Activated B cell treated with CpG ODN at 0.5 μM for 24 hours (primary cell): ENCODE results near the gene GGTA1. TPM values are rescaled to one million over a fixed set of nuclear protein-coding genes. Genes with fewer than 3 reads are reported as not detected.

Source experiments
- ATAC-seq: fragments of 200-7000 bp; cut with Tn5 transposase; one replicate; pipeline ENCODE4 v1.10.0; 2021; ENCODE audit warnings: low read depth, mild to moderate bottlenecking, moderate library complexity
- CTCF ChIA-PET: fragments of 350-600 bp; sonication (Branson Sonifier 250); formaldehyde crosslinking; loops from one replicate; lab custom pipeline; 2021; ENCODE audit warnings: antibody characterized with exemption; lab: Charles Lee
- POLR2A ChIA-PET: fragments of 350-600 bp; sonication (Branson Sonifier 250); formaldehyde crosslinking; loops from one replicate; lab custom pipeline; 2021; ENCODE audit warnings: antibody characterized with exemption; lab: Charles Lee
- DNase-seq: peaks from one replicate; pipeline ENCODE4 v3.0.0; 2022
- H3K27ac Mint-ChIP-seq: one replicate; pipeline ENCODE4 v1.8.0; 2020; ENCODE audit warnings: mixed read lengths
- H3K27me3 Mint-ChIP-seq: one replicate; pipeline ENCODE4 v1.8.0; 2021; ENCODE audit warnings: mixed read lengths
- H3K36me3 Mint-ChIP-seq: one replicate; pipeline ENCODE4 v1.8.0; 2021; ENCODE audit warnings: low read depth, mixed read lengths
- H3K4me1 Mint-ChIP-seq: one replicate; pipeline ENCODE4 v1.8.0; 2021; ENCODE audit warnings: mixed read lengths
- H3K4me3 Mint-ChIP-seq: one replicate; pipeline ENCODE4 v1.8.0; 2020; ENCODE audit warnings: mild to moderate bottlenecking, mixed read lengths
- H3K9me3 Mint-ChIP-seq: one replicate; pipeline ENCODE4 v1.8.0; 2020; ENCODE audit warnings: mixed read lengths
- intact Hi-C: fragments of 100-400 bp; cut with micrococcal nuclease; formaldehyde crosslinking; loops from one replicate; pipeline ENCODE4 v1.15.1; 2024
- total RNA-seq: library from RNA; stranded (reverse); gene quantifications from 2 replicates; pipeline ENCODE4 v1.2.3, GENCODE V29; 2022
- TF ChIP-seq, protein P1 (sequence below): fragments of 200-600 bp; IDR thresholded peaks from one replicate; pipeline ENCODE4 v1.8.0; 2022; ENCODE audit warnings: antibody characterized with exemption, mild to moderate bottlenecking

The GGTA1 gene
- total RNA-seq, 1 donor from 2014 or later, result not detected

- no peak overlapping the region for H3K27ac Mint-ChIP-seq
- no peak overlapping the region for H3K4me3 Mint-ChIP-seq
- ATAC-seq, result no peak
- ChIA-PET POLR2A (interaction anchor here (0.6 kb wide), 1 partner anchor 378 kb away, joined by 3 read pairs; no protein-coding TSS in a partner anchor), CTCF (no interaction called here)
- no peaks in the 10 kb centered on the region for H3K4me1 Mint-ChIP-seq
- TF ChIP-seq, protein P1, sequence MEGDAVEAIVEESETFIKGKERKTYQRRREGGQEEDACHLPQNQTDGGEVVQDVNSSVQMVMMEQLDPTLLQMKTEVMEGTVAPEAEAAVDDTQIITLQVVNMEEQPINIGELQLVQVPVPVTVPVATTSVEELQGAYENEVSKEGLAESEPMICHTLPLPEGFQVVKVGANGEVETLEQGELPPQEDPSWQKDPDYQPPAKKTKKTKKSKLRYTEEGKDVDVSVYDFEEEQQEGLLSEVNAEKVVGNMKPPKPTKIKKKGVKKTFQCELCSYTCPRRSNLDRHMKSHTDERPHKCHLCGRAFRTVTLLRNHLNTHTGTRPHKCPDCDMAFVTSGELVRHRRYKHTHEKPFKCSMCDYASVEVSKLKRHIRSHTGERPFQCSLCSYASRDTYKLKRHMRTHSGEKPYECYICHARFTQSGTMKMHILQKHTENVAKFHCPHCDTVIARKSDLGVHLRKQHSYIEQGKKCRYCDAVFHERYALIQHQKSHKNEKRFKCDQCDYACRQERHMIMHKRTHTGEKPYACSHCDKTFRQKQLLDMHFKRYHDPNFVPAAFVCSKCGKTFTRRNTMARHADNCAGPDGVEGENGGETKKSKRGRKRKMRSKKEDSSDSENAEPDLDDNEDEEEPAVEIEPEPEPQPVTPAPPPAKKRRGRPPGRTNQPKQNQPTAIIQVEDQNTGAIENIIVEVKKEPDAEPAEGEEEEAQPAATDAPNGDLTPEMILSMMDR, result no peak
- no peak for DNase-seq
- H3K9me3 Mint-ChIP-seq, result no peaks in the 10 kb centered on the region
- intact Hi-C loops, result no loop called here
- H3K27me3 Mint-ChIP-seq, result peaks cover 14% of the 10 kb centered on the region
- H3K36me3 Mint-ChIP-seq, result no peaks in the 10 kb centered on the region
These were observed 23.5 kb downstream of the GGTA1 start for GRCh38 chr9:121476156-121476555.

- no peaks in the 10 kb centered on the region for H3K9me3 Mint-ChIP-seq
- ATAC-seq (no peak), DNase-seq (no peak)
- H3K36me3 Mint-ChIP-seq, result no peaks in the 10 kb centered on the region
- no peaks in the 10 kb centered on the region for H3K4me1 Mint-ChIP-seq
- H3K27me3 Mint-ChIP-seq, result peaks cover 21% of the 10 kb centered on the region
- POLR2A ChIA-PET, result no interaction called here
- CTCF ChIA-PET, result no interaction called here
- intact Hi-C loops, result no loop called here
- TF ChIP-seq, protein P1, result no peak
- H3K4me3 Mint-ChIP-seq, result no peak overlapping the region
- no peak overlapping the region for H3K27ac Mint-ChIP-seq
These were observed 25.3 kb downstream of the GGTA1 start for GRCh38 chr9:121474231-121474947.

- ATAC-seq (no peak), DNase-seq (no peak)
- ChIA-PET POLR2A (interaction anchor here (0.7 kb wide), 1 partner anchor 265 kb away, joined by 10 read pairs; no protein-coding TSS in a partner anchor), CTCF (no interaction called here)
- no peak overlapping the region for H3K27ac Mint-ChIP-seq
- no peaks in the 10 kb centered on the region for H3K9me3 Mint-ChIP-seq
- intact Hi-C loops, result no loop called here
- TF ChIP-seq, protein P1, result no peak
- H3K36me3 Mint-ChIP-seq, result no peaks in the 10 kb centered on the region
- H3K4me3 Mint-ChIP-seq, result no peak overlapping the region
- no peaks in the 10 kb centered on the region for H3K4me1 Mint-ChIP-seq
- H3K27me3 Mint-ChIP-seq, result peaks cover 21% of the 10 kb centered on the region
These were observed 26.4 kb downstream of the GGTA1 start for GRCh38 chr9:121473229-121473628.

GRCh38 chr9:121472446-121472845 lies 27.2 kb downstream of the GGTA1 start:
- ATAC-seq, result no peak
- Mint-ChIP-seq H3K36me3 (no peaks in the 10 kb centered on the region), H3K4me1 (no peaks in the 10 kb centered on the region), H3K27me3 (peaks cover 21% of the 10 kb centered on the region), H3K9me3 (no peaks in the 10 kb centered on the region), H3K27ac (no peak overlapping the region), H3K4me3 (no peak overlapping the region)
- DNase-seq, result no peak
- ChIA-PET POLR2A (interaction anchor here (0.6 to 0.7 kb wide), 2 partner anchors 37 to 266 kb away, joined by 4 to 10 read pairs; no protein-coding TSS in a partner anchor), CTCF (no interaction called here)
- intact Hi-C loops, result no loop called here
- TF ChIP-seq, protein P1, result no peak

GRCh38 chr9:121466142-121466541 lies 33.5 kb downstream of the GGTA1 start:
- ChIA-PET CTCF (interaction anchor here (1.1 kb wide), 1 partner anchor 11 kb away, joined by 3 read pairs; no protein-coding TSS in a partner anchor), POLR2A (no interaction called here)
- DNase-seq (no peak), ATAC-seq (no peak)
- TF ChIP-seq, protein P1, result no peak
- H3K4me1 Mint-ChIP-seq, result no peaks in the 10 kb centered on the region
- H3K9me3 Mint-ChIP-seq, result no peaks in the 10 kb centered on the region
- H3K27ac Mint-ChIP-seq, result no peak overlapping the region
- intact Hi-C loops, result no loop called here
- peaks cover 24% of the 10 kb centered on the region for H3K27me3 Mint-ChIP-seq
- H3K36me3 Mint-ChIP-seq, result no peaks in the 10 kb centered on the region
- no peak overlapping the region for H3K4me3 Mint-ChIP-seq
